ENCODE data around the gene PRKN. TPM values are rescaled to one million over a fixed set of nuclear protein-coding genes. Genes with fewer than 3 reads are reported as not detected.

PRKN gene
- total and polyA plus RNA-seq, 9 of the 15 experiments (the other 6 are each of a cell fraction or from before 2014, with no cell fraction given) = 0.03 to 0.96 (median 0.15) TPM; not detected in 2

DNA sequence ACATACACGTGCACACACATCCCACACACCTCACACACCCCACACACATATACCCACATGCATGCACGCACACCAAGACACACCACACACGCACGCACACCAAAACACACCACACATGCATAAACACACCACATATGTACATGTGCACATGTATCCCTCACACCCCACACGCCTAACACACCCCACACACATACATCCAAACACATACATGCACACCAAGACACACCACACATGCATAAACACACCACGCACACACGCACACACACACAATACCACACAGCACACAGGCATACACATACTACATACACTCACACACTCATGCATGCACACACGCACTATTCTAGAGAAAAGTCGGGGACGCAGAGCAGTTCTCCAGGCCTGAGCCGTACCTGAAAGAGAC is 671.5 kb downstream of the PRKN start:
- H3K27ac ChIP-seq (ENCODE audit: extremely low read depth, low read depth, low read length) = no peak overlapping the region
- H2AFZ ChIP-seq (ENCODE audit: low read depth, low read length) = no peak overlapping the region
- no peaks in the 10 kb centered on the region for H3K9me1 ChIP-seq (ENCODE audit: control insufficient read depth, insufficient read depth, low read length)
- no peak overlapping the region for H3K9ac ChIP-seq (ENCODE audit: insufficient read depth in 1 of 2, low read depth in 2 of 2, low read length in 2 of 2)
- in situ Hi-C loops (cut with MboI) (no loop called here), intact Hi-C loops (cut with micrococcal nuclease) (no loop called here)
- H3K4me1 ChIP-seq (replicated peaks in 1 of 2; ENCODE audit: control insufficient read depth in 2 of 2, insufficient read depth in 2 of 2, low read length in 2 of 2) = no peaks in the 10 kb centered on the region
- no TSS peak for BruUV-seq (replicated peaks)
- 0 out of 2 replicates have a peak, but pooled peaks have one; percentile 51 for TF ChIP-seq ELF4 (CRISPR knock-in tag; IDR thresholded peaks at IDR 0.05)
- TF ChIP-seq ELF2 (CRISPR knock-in tag; IDR thresholded peaks at IDR 0.05) = no peak
- no peak for FAIRE-seq
- H3K79me2 ChIP-seq (ENCODE audit: control insufficient read depth, insufficient read depth, low read length) = no peaks in the 10 kb centered on the region
- no peaks in the 10 kb centered on the region for H3K27me3 ChIP-seq (ENCODE audit: control insufficient read depth in 2 of 2, insufficient read depth in 2 of 2, low read length in 2 of 2)
- ChIA-PET POLR2A (no interaction called here), CTCF (ENCODE audit: low intra/inter-chr PET ratio) (no interaction called here)
- DNase-seq (ENCODE audit: extremely low read depth in 1 of 4, low spot score in 3 of 4) = no peak
- H4K20me1 ChIP-seq (replicated peaks; ENCODE audit: control insufficient read depth, insufficient read depth, low read length) = no peaks in the 10 kb centered on the region
- no peaks in the 10 kb centered on the region for H3K9me3 ChIP-seq (replicated peaks; ENCODE audit: control insufficient read depth, insufficient read depth, low read depth, low read length)
- ATAC-seq = no peak
- no peaks in the 10 kb centered on the region for H3K36me3 ChIP-seq (ENCODE audit: control insufficient read depth, insufficient read depth, low read length)
- H3K4me3 ChIP-seq = no peak overlapping the region
- 2% methylated on average over 11 of the region's 11 CpGs for WGBS (ENCODE audit: insufficient coverage, low coverage, missing lambda C conversion rate)
- H3K4me2 ChIP-seq (ENCODE audit: insufficient read depth, low read length) = no peak overlapping the region

DNA sequence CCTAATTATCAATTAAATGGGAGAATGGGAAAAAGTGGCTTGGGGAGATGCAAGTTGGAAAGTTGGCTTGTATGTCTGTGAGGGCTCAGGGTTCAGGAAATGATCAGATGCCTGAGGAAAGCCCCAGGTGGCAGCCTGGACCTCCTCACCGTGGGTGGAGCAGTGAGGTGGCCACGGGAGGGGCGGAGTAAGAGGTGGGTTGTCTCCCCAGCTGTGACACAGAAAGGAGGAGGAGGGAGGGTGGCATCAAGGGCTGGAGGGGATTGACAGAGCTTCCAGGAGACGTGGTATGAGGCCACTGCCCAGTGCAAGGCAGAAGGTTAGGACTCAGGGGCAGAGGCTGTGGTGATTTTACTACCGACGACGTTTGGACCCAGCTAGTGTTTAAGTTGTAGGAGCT is 672.2 kb downstream of the PRKN start:
- no peaks in the 10 kb centered on the region for H3K9me1 ChIP-seq (ENCODE audit: control insufficient read depth, insufficient read depth, low read length)
- no peaks in the 10 kb centered on the region for H3K9me3 ChIP-seq (replicated peaks; ENCODE audit: control insufficient read depth, insufficient read depth, low read depth, low read length)
- no peak overlapping the region for H3K9ac ChIP-seq (ENCODE audit: insufficient read depth in 1 of 2, low read depth in 2 of 2, low read length in 2 of 2)
- TF ChIP-seq, protein P1, sequence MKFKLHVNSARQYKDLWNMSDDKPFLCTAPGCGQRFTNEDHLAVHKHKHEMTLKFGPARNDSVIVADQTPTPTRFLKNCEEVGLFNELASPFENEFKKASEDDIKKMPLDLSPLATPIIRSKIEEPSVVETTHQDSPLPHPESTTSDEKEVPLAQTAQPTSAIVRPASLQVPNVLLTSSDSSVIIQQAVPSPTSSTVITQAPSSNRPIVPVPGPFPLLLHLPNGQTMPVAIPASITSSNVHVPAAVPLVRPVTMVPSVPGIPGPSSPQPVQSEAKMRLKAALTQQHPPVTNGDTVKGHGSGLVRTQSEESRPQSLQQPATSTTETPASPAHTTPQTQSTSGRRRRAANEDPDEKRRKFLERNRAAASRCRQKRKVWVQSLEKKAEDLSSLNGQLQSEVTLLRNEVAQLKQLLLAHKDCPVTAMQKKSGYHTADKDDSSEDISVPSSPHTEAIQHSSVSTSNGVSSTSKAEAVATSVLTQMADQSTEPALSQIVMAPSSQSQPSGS (CRISPR knock-in tag; IDR thresholded peaks at IDR 0.05) = no peak
- TF ChIP-seq KAT2B (IDR thresholded peaks at IDR 0.05; ENCODE audit: low read depth, low read length) (no peak), RBBP5 (IDR thresholded peaks at IDR 0.05; ENCODE audit: borderline replicate concordance, insufficient read depth, low read length, poor library complexity, severe bottlenecking) (no peak), HNRNPLL (IDR thresholded peaks at IDR 0.05; ENCODE audit: low read depth, low read length, poor library complexity, severe bottlenecking) (no peak), U2AF1 (optimal IDR thresholded peaks at IDR 0.05; ENCODE audit: low read depth, low read length) (no peak)
- H3K4me1 ChIP-seq (replicated peaks in 1 of 2; ENCODE audit: control insufficient read depth in 2 of 2, insufficient read depth in 2 of 2, low read length in 2 of 2) = no peaks in the 10 kb centered on the region
- H3K27ac ChIP-seq (ENCODE audit: extremely low read depth, low read depth, low read length) = no peak overlapping the region
- BruUV-seq (replicated peaks) = no TSS peak
- H3K4me2 ChIP-seq (ENCODE audit: insufficient read depth, low read length) = no peak overlapping the region
- H2AFZ ChIP-seq (ENCODE audit: low read depth, low read length) = no peak overlapping the region
- 0% methylated on average over 7 of the region's 7 CpGs for WGBS (ENCODE audit: insufficient coverage, low coverage, missing lambda C conversion rate)
- no peaks in the 10 kb centered on the region for H3K36me3 ChIP-seq (ENCODE audit: control insufficient read depth, insufficient read depth, low read length)
- DNase-seq (ENCODE audit: extremely low read depth in 1 of 4, low spot score in 3 of 4) = no peak
- no peak for ATAC-seq
- H3K27me3 ChIP-seq (ENCODE audit: control insufficient read depth in 2 of 2, insufficient read depth in 2 of 2, low read length in 2 of 2) = no peaks in the 10 kb centered on the region
- no peak for FAIRE-seq
- CTCF ChIA-PET (ENCODE audit: low intra/inter-chr PET ratio) = no interaction called here
- no peak overlapping the region for H3K4me3 ChIP-seq
- POLR2A ChIA-PET = no interaction called here
- H4K20me1 ChIP-seq (replicated peaks; ENCODE audit: control insufficient read depth, insufficient read depth, low read length) = no peaks in the 10 kb centered on the region
- in situ Hi-C loops (cut with MboI) (no loop called here), intact Hi-C loops (cut with micrococcal nuclease) (no loop called here)
- no peaks in the 10 kb centered on the region for H3K79me2 ChIP-seq (ENCODE audit: control insufficient read depth, insufficient read depth, low read length)
